ENCODE data around the gene SMAD3. TPM values are rescaled to one million over a fixed set of nuclear protein-coding genes. Genes with fewer than 3 reads are reported as not detected.

The SMAD3 gene
- total RNA-seq, 1 donor = 96.3 TPM

GRCh38 chr15:67124911-67125588, 59.6 kb downstream of the SMAD3 start:
- H3K4me3 ChIP-seq (ENCODE audit: low read depth, low read length) = peak overlapping the region; percentile 40
- no peak for DNase-seq (ENCODE audit: low read depth)
- TF ChIP-seq CTCF (IDR thresholded peaks at IDR 0.05; ENCODE audit: insufficient read depth, low read length) = no peak

- peak overlapping the region; percentile 62 for H3K4me3 ChIP-seq (ENCODE audit: low read depth, low read length)
- no peak for TF ChIP-seq CTCF (IDR thresholded peaks at IDR 0.05; ENCODE audit: insufficient read depth, low read length)
- peak; percentile 99 for DNase-seq (ENCODE audit: low read depth)
Observed at GRCh38 chr15:67125589-67126502, 60.4 kb downstream of the SMAD3 start.

- DNase-seq (ENCODE audit: low read depth) = no peak
- peak overlapping the region; percentile 62 for H3K4me3 ChIP-seq (ENCODE audit: low read depth, low read length)
- TF ChIP-seq CTCF (IDR thresholded peaks at IDR 0.05; ENCODE audit: insufficient read depth, low read length) = no peak
Observed at GRCh38 chr15:67126551-67127330, 61.3 kb downstream of the SMAD3 start.

- DNase-seq (ENCODE audit: low read depth) = no peak
- no peak for TF ChIP-seq CTCF (IDR thresholded peaks at IDR 0.05; ENCODE audit: insufficient read depth, low read length)
- H3K4me3 ChIP-seq (ENCODE audit: low read depth, low read length) = no peak overlapping the region
Observed at GRCh38 chr15:67127331-67127664, 61.9 kb downstream of the SMAD3 start.

- peak; percentile 99 for DNase-seq (ENCODE audit: low read depth)
- no peak for TF ChIP-seq CTCF (IDR thresholded peaks at IDR 0.05; ENCODE audit: insufficient read depth, low read length)
- H3K4me3 ChIP-seq (ENCODE audit: low read depth, low read length) = no peak overlapping the region
Observed at GRCh38 chr15:67127965-67128364, 62.6 kb downstream of the SMAD3 start.

- TF ChIP-seq CTCF (IDR thresholded peaks at IDR 0.05; ENCODE audit: insufficient read depth, low read length) = no peak
- no peak for DNase-seq (ENCODE audit: low read depth)
- H3K4me3 ChIP-seq (ENCODE audit: low read depth, low read length) = no peak overlapping the region
Observed at GRCh38 chr15:67130166-67130565, 64.8 kb downstream of the SMAD3 start.
